Neural progenitor cell (in vitro differentiated cells): Measurements from ENCODE around the gene C3AR1. TPM values are rescaled to one million over a fixed set of nuclear protein-coding genes. Genes with fewer than 3 reads are reported as not detected.

Experiments used
- DNase-seq: peaks from one replicate; pipeline ENCODE4 v3.0.0-alpha.2; 2016; ENCODE audit warnings: low spot score
- H2AFZ ChIP-seq: fragments of 200-600 bp; sonication (generic); replicated peaks from 2 replicates; pipeline ENCODE4 v1.6.1; 2016; ENCODE audit warnings: antibody characterized with exemption
- H3F3A ChIP-seq: fragments of 200-600 bp; sonication (generic); 2 replicates; pipeline ENCODE4 v1.6.1; 2016; ENCODE audit warnings: antibody characterized with exemption, low read depth
- H3K27ac ChIP-seq: fragments of 200-600 bp; sonication (generic); 2 replicates; pipeline ENCODE4 v1.5.1; 2016; ENCODE audit warnings: mild to moderate bottlenecking
- H3K27me3 ChIP-seq: fragments of 200-600 bp; sonication (generic); 2 replicates; pipeline ENCODE4 v1.6.1; 2016; ENCODE audit warnings: mild to moderate bottlenecking, moderate library complexity
- H3K36me3 ChIP-seq: fragments of 200-600 bp; sonication (generic); 2 replicates; pipeline ENCODE4 v1.5.1; 2016
- H3K4me1 ChIP-seq: fragments of 200-600 bp; sonication (generic); 2 replicates; pipeline ENCODE4 v1.6.1; 2016; ENCODE audit warnings: mixed run types
- H3K4me2 ChIP-seq: fragments of 200-600 bp; sonication (generic); 2 replicates; pipeline ENCODE4 v1.6.1; 2016
- H3K4me3 ChIP-seq: fragments of 200-600 bp; sonication (generic); 2 replicates; pipeline ENCODE4 v1.5.1; 2016
- H3K79me2 ChIP-seq: fragments of 200-600 bp; sonication (generic); 2 replicates; pipeline ENCODE4 v1.6.1; 2016; ENCODE audit warnings: low read depth
- H3K9ac ChIP-seq: fragments of 200-600 bp; sonication (generic); 2 replicates; pipeline ENCODE4 v1.6.1; 2016
- H3K9me3 ChIP-seq: fragments of 200-600 bp; sonication (generic); 2 replicates; pipeline ENCODE4 v1.5.1; 2016; ENCODE audit warnings: low read depth
- H4K20me1 ChIP-seq: fragments of 200-600 bp; sonication (generic); 2 replicates; pipeline ENCODE4 v1.6.1; 2016; ENCODE audit warnings: low read depth
- H3K27ac Mint-ChIP-seq: 3 replicates; pipeline ENCODE4 v1.8.0; 2021; ENCODE audit warnings: mixed read lengths
- H3K27me3 Mint-ChIP-seq: 2 replicates; pipeline ENCODE4 v1.8.0; 2022; ENCODE audit warnings: low read depth, mild to moderate bottlenecking, inconsistent platforms, moderate library complexity, mixed read lengths; ENCODE audit not compliant: insufficient read depth
- H3K36me3 Mint-ChIP-seq: 3 replicates; pipeline ENCODE4 v1.8.0; 2021; ENCODE audit warnings: mixed read lengths
- H3K4me1 Mint-ChIP-seq: 3 replicates; pipeline ENCODE4 v1.8.0; 2021; ENCODE audit warnings: mixed read lengths
- H3K4me3 Mint-ChIP-seq: 3 replicates; pipeline ENCODE4 v1.8.0; 2021; ENCODE audit warnings: mild to moderate bottlenecking, moderate library complexity, mixed read lengths
- H3K9me3 Mint-ChIP-seq: 3 replicates; pipeline ENCODE4 v1.8.0; 2020; ENCODE audit warnings: mixed read lengths
- CTCF ChIP-seq: fragments of 200-600 bp; sonication (generic); IDR thresholded peaks from 2 replicates; pipeline ENCODE4 v1.5.1; 2017; ENCODE audit warnings: antibody characterized with exemption, mild to moderate bottlenecking
- EZH2 ChIP-seq: fragments of 200-600 bp; sonication (generic); IDR thresholded peaks from 2 replicates; pipeline ENCODE4 v1.6.1; 2017; ENCODE audit warnings: antibody characterized with exemption, mild to moderate bottlenecking, moderate library complexity
- EZH2phosphoT487 ChIP-seq: fragments of 200-600 bp; sonication (generic); IDR thresholded peaks from 2 replicates; pipeline ENCODE4 v1.6.1; 2017; ENCODE audit warnings: antibody characterized with exemption
- total RNA-seq: library from RNA; depleted of rRNA; stranded (reverse); fragments of >200 nt; gene quantifications from 2 replicates; pipeline ENCODE4 v1.2.3, GENCODE V29; 2015; ENCODE audit warnings: low replicate concordance

Gene C3AR1
- total RNA-seq, 1 donor from 2014 or later: not detected

GRCh38 chr12:8081251-8081920, 15.2 kb upstream of the C3AR1 start:
- H3K4me3 ChIP-seq: peak overlapping the region; percentile 79
- Mint-ChIP-seq H3K36me3 (no peaks in the 10 kb centered on the region), H3K27me3 (no peaks in the 10 kb centered on the region), H3K4me1 (peaks cover 19% of the 10 kb centered on the region), H3K27ac (peak overlapping the region; percentile 61), H3K4me3 (peak overlapping the region; percentile 94), H3K9me3 (no peaks in the 10 kb centered on the region)
- peaks cover 8% of the 10 kb centered on the region for H3K4me1 ChIP-seq
- DNase-seq: no peak
- H2AFZ ChIP-seq: peak overlapping the region; percentile 86
- peak overlapping the region; percentile 97 for H3K4me2 ChIP-seq
- peaks cover 40% of the 10 kb centered on the region for H3K79me2 ChIP-seq
- peak overlapping the region; percentile 82 for H3K27ac ChIP-seq
- no peaks in the 10 kb centered on the region for H3K36me3 ChIP-seq
- H3K27me3 ChIP-seq: no peaks in the 10 kb centered on the region
- TF ChIP-seq EZH2 (no peak), CTCF (no peak), EZH2phosphoT487 (no peak)
- H4K20me1 ChIP-seq: no peaks in the 10 kb centered on the region
- H3K9ac ChIP-seq: peak overlapping the region; percentile 47
- H3F3A ChIP-seq: peaks cover 17% of the 10 kb centered on the region
- H3K9me3 ChIP-seq: no peaks in the 10 kb centered on the region

DNA sequence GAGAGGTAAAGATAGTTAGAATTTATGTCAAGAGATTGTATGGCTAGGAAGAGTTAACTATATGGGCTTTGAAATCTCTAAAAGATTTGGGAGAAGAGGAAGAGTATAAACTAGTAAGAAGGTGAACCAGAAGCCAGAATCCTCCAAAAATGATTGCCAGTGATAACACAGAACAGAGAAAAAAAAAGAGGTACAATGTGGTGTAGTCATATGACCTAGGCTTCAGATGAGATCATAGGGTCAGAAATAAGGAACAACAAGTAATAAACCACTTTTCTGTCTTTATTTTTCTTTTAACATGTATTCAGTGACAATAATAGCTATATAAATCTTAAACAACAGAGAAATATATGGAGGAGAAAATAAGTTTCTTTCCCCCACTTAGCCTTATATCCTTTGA, 14.0 kb upstream of the C3AR1 start:
- Histone ChIP-seq H3K36me3 (no peaks in the 10 kb centered on the region), H3K27ac (no peak overlapping the region), H3K27me3 (no peaks in the 10 kb centered on the region), H2AFZ (no peak overlapping the region), H3K79me2 (peaks cover 32% of the 10 kb centered on the region), H3K4me3 (no peak overlapping the region), H3K9ac (no peak overlapping the region), H3F3A (peaks cover 17% of the 10 kb centered on the region), H3K4me2 (no peak overlapping the region), H3K9me3 (no peaks in the 10 kb centered on the region), H4K20me1 (no peaks in the 10 kb centered on the region), H3K4me1 (peaks cover 8% of the 10 kb centered on the region)
- TF ChIP-seq EZH2phosphoT487 (no peak), CTCF (no peak), EZH2 (no peak)
- Mint-ChIP-seq H3K36me3 (no peaks in the 10 kb centered on the region), H3K4me3 (peak overlapping the region; percentile 4), H3K27ac (no peak overlapping the region), H3K9me3 (no peaks in the 10 kb centered on the region), H3K4me1 (peaks cover 19% of the 10 kb centered on the region), H3K27me3 (no peaks in the 10 kb centered on the region)
- no peak for DNase-seq

DNA sequence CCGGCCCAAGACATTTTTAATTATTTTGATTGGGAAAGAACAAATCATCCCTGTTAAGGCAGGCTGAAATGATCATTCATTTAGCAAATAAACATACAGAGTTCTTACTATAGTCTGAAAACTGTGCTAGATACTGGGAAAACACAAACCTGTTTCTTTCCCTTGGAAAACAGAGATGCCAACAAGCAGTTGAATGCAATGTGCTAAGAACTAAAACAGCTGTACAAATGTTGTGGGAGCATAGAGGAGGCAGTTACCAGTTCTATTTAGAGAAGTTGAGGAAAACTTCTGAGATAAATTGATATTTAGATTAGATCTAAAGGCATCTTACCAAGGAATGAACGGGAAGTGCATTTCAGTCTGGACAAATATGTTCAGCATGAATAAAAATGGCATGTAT, 12.8 kb upstream of the C3AR1 start:
- H3F3A ChIP-seq: peaks cover 17% of the 10 kb centered on the region
- no peaks in the 10 kb centered on the region for H3K36me3 ChIP-seq
- Mint-ChIP-seq H3K4me1 (peaks cover 16% of the 10 kb centered on the region), H3K4me3 (no peak overlapping the region), H3K27me3 (no peaks in the 10 kb centered on the region), H3K27ac (no peak overlapping the region), H3K36me3 (no peaks in the 10 kb centered on the region), H3K9me3 (no peaks in the 10 kb centered on the region)
- DNase-seq: no peak
- peaks cover 22% of the 10 kb centered on the region for H3K79me2 ChIP-seq
- no peak overlapping the region for H3K27ac ChIP-seq
- H2AFZ ChIP-seq: no peak overlapping the region
- no peaks in the 10 kb centered on the region for H3K9me3 ChIP-seq
- no peak overlapping the region for H3K4me2 ChIP-seq
- H3K4me1 ChIP-seq: peaks cover 8% of the 10 kb centered on the region
- H3K27me3 ChIP-seq: no peaks in the 10 kb centered on the region
- no peak overlapping the region for H3K9ac ChIP-seq
- TF ChIP-seq EZH2phosphoT487: no peak
- no peak for TF ChIP-seq EZH2
- TF ChIP-seq CTCF: no peak
- H4K20me1 ChIP-seq: no peaks in the 10 kb centered on the region
- no peak overlapping the region for H3K4me3 ChIP-seq
